ENCODE measurements around the gene PRELID3B. TPM values are rescaled to one million over a fixed set of nuclear protein-coding genes. Genes with fewer than 3 reads are reported as not detected.

The PRELID3B gene
- total and polyA plus RNA-seq, 7 experiments from 2014 or later: 17.6 to 70.4 (median 42.0) TPM

GRCh38 chr20:59082077-59082740 is 39.6 kb upstream of the PRELID3B start:
- Mint-ChIP-seq H3K9me3 (no peaks in the 10 kb centered on the region), H3K4me3 (no peak overlapping the region), H3K4me1 (peaks cover 0 to 4% (median 0%) of the 10 kb centered on the region in 7 donors), H3K27me3 (peaks cover 4 to 43% (median 9%) of the 10 kb centered on the region in 5 donors), H3K36me3 (no peaks in the 10 kb centered on the region), H3K27ac (no peak overlapping the region)
- no peaks in the 10 kb centered on the region for H3K4me1 ChIP-seq (ENCODE audit: control insufficient read depth in 2 of 2, insufficient read depth in 2 of 2, low read length in 2 of 2)
- ATAC-seq: no peak
- DNase-seq: peak in 2 of 9 donors; percentile 5 to 26
- ChIA-PET CTCF (interaction anchor here (0.7 to 2.5 kb wide), 4 partner anchors 20 to 212 kb away, joined by 3 to 18 read pairs (median 4); no protein-coding TSS in a partner anchor), POLR2A (interaction anchor here (0.7 to 0.9 kb wide), 2 partner anchors 188 to 193 kb away, joined by 3 to 5 read pairs; no protein-coding TSS in a partner anchor)
- no peaks in the 10 kb centered on the region for H3K9me3 ChIP-seq (ENCODE audit: control insufficient read depth in 2 of 3, low read length in 3 of 3)
- H3K36me3 ChIP-seq (ENCODE audit: control insufficient read depth in 2 of 3, insufficient read depth in 3 of 3, low read length in 3 of 3): no peaks in the 10 kb centered on the region
- intact Hi-C loops (cut with micrococcal nuclease): no loop called here
- H3K27me3 ChIP-seq (ENCODE audit: control insufficient read depth in 2 of 2, insufficient read depth in 2 of 2, low read length in 2 of 2): no peaks in the 10 kb centered on the region
- no peak overlapping the region for H3K4me3 ChIP-seq (ENCODE audit: low read length)
- no peak overlapping the region for H3K27ac ChIP-seq (ENCODE audit: low read depth, low read length)

GRCh38 chr20:59081036-59081435 is 38.5 kb upstream of the PRELID3B start:
- CTCF ChIA-PET: interaction anchor here (0.6 kb wide), 1 partner anchor 217 kb away, joined by 4 read pairs; no protein-coding TSS in a partner anchor
- DNase-seq (no peak), ATAC-seq (no peak)
- H3K4me3 ChIP-seq (ENCODE audit: low read length): no peak overlapping the region
- no peak overlapping the region for H3K27ac ChIP-seq (ENCODE audit: low read depth, low read length)
- Mint-ChIP-seq H3K4me3 (no peak overlapping the region), H3K36me3 (no peaks in the 10 kb centered on the region), H3K27me3 (peaks cover 4 to 41% (median 9%) of the 10 kb centered on the region in 5 donors), H3K27ac (no peak overlapping the region), H3K4me1 (peaks cover 0 to 6% (median 0%) of the 10 kb centered on the region in 7 donors), H3K9me3 (no peaks in the 10 kb centered on the region)
- no peaks in the 10 kb centered on the region for H3K27me3 ChIP-seq (ENCODE audit: control insufficient read depth in 2 of 2, insufficient read depth in 2 of 2, low read length in 2 of 2)
- intact Hi-C loops (cut with micrococcal nuclease): loop anchor here in 1 of 2 donors (2.0 kb wide), 1 partner anchor 210 kb away; no protein-coding TSS in a partner anchor
- no peaks in the 10 kb centered on the region for H3K36me3 ChIP-seq (ENCODE audit: control insufficient read depth in 2 of 3, insufficient read depth in 3 of 3, low read length in 3 of 3)
- H3K9me3 ChIP-seq (ENCODE audit: control insufficient read depth in 2 of 3, low read length in 3 of 3): no peaks in the 10 kb centered on the region
- H3K4me1 ChIP-seq (ENCODE audit: control insufficient read depth in 2 of 2, insufficient read depth in 2 of 2, low read length in 2 of 2): no peaks in the 10 kb centered on the region
- POLR2A ChIA-PET: interaction anchor here (1.0 to 1.1 kb wide), 2 partner anchors 24 to 49 kb away, joined by 3 read pairs; partner anchors contain the start of gene ATP5F1E

- no peaks in the 10 kb centered on the region for H3K4me1 ChIP-seq (ENCODE audit: control insufficient read depth in 2 of 2, insufficient read depth in 2 of 2, low read length in 2 of 2)
- H3K9me3 ChIP-seq (ENCODE audit: control insufficient read depth in 2 of 3, low read length in 3 of 3): no peaks in the 10 kb centered on the region
- CTCF ChIA-PET: no interaction called here
- POLR2A ChIA-PET: no interaction called here
- Mint-ChIP-seq H3K27ac (no peak overlapping the region), H3K4me1 (peaks cover 0 to 6% (median 0%) of the 10 kb centered on the region in 7 donors), H3K27me3 (peaks cover 4 to 45% (median 16%) of the 10 kb centered on the region in 5 donors), H3K4me3 (no peak overlapping the region), H3K36me3 (no peaks in the 10 kb centered on the region), H3K9me3 (no peaks in the 10 kb centered on the region)
- H3K4me3 ChIP-seq (ENCODE audit: low read length): no peak overlapping the region
- H3K27me3 ChIP-seq (ENCODE audit: control insufficient read depth in 2 of 2, insufficient read depth in 2 of 2, low read length in 2 of 2): no peaks in the 10 kb centered on the region
- intact Hi-C loops (cut with micrococcal nuclease): no loop called here
- ATAC-seq (no peak), DNase-seq (no peak)
- H3K27ac ChIP-seq (ENCODE audit: low read depth, low read length): no peak overlapping the region
- H3K36me3 ChIP-seq (ENCODE audit: control insufficient read depth in 2 of 3, insufficient read depth in 3 of 3, low read length in 3 of 3): no peaks in the 10 kb centered on the region
These were observed 35.6 kb upstream of the PRELID3B start for GRCh38 chr20:59078231-59078630.

- H3K27me3 ChIP-seq (ENCODE audit: control insufficient read depth in 2 of 2, insufficient read depth in 2 of 2, low read length in 2 of 2): no peaks in the 10 kb centered on the region
- ChIA-PET POLR2A (no interaction called here), CTCF (no interaction called here)
- Mint-ChIP-seq H3K27me3 (peaks cover 4 to 46% (median 17%) of the 10 kb centered on the region in 5 donors), H3K4me3 (no peak overlapping the region), H3K27ac (no peak overlapping the region), H3K36me3 (no peaks in the 10 kb centered on the region), H3K9me3 (no peaks in the 10 kb centered on the region), H3K4me1 (peaks cover 0 to 6% (median 0%) of the 10 kb centered on the region in 7 donors)
- H3K4me1 ChIP-seq (ENCODE audit: control insufficient read depth in 2 of 2, insufficient read depth in 2 of 2, low read length in 2 of 2): no peaks in the 10 kb centered on the region
- H3K4me3 ChIP-seq (ENCODE audit: low read length): no peak overlapping the region
- DNase-seq (no peak), ATAC-seq (no peak)
- no peaks in the 10 kb centered on the region for H3K36me3 ChIP-seq (ENCODE audit: control insufficient read depth in 2 of 3, insufficient read depth in 3 of 3, low read length in 3 of 3)
- no peak overlapping the region for H3K27ac ChIP-seq (ENCODE audit: low read depth, low read length)
- intact Hi-C loops (cut with micrococcal nuclease): no loop called here
- no peaks in the 10 kb centered on the region for H3K9me3 ChIP-seq (ENCODE audit: control insufficient read depth in 2 of 3, low read length in 3 of 3)
These were observed 35.1 kb upstream of the PRELID3B start for GRCh38 chr20:59077705-59078104.

- H3K36me3 Mint-ChIP-seq: no peaks in the 10 kb centered on the region
- ATAC-seq: no peak
These were observed 33.4 kb upstream of the PRELID3B start for GRCh38 chr20:59075934-59076508.

GRCh38 chr20:59074456-59074855 is 31.9 kb upstream of the PRELID3B start:
- Histone ChIP-seq H3K4me3 (ENCODE audit: low read length) (no peak overlapping the region), H3K36me3 (ENCODE audit: control insufficient read depth in 2 of 3, insufficient read depth in 3 of 3, low read length in 3 of 3) (no peaks in the 10 kb centered on the region), H3K27ac (ENCODE audit: low read depth, low read length) (no peak overlapping the region), H3K4me1 (ENCODE audit: control insufficient read depth in 2 of 2, insufficient read depth in 2 of 2, low read length in 2 of 2) (no peaks in the 10 kb centered on the region), H3K9me3 (ENCODE audit: control insufficient read depth in 2 of 3, low read length in 3 of 3) (no peaks in the 10 kb centered on the region), H3K27me3 (ENCODE audit: control insufficient read depth in 2 of 2, insufficient read depth in 2 of 2, low read length in 2 of 2) (no peaks in the 10 kb centered on the region)
- peaks cover 0 to 6% (median 0%) of the 10 kb centered on the region in 7 donors for H3K4me1 Mint-ChIP-seq
- H3K36me3 Mint-ChIP-seq: no peaks in the 10 kb centered on the region
- ATAC-seq: no peak
- peaks cover 4 to 44% (median 12%) of the 10 kb centered on the region in 5 donors for H3K27me3 Mint-ChIP-seq
- ChIA-PET CTCF (no interaction called here), POLR2A (no interaction called here)
- no peaks in the 10 kb centered on the region for H3K9me3 Mint-ChIP-seq
- intact Hi-C loops (cut with micrococcal nuclease): no loop called here
- DNase-seq: no peak
- H3K4me3 Mint-ChIP-seq: no peak overlapping the region
- no peak overlapping the region for H3K27ac Mint-ChIP-seq

More at GRCh38 chr20:59075934-59076508, 33.4 kb upstream of the PRELID3B start:
- DNase-seq: no peak
- no peak overlapping the region for H3K27ac Mint-ChIP-seq
- H3K4me3 ChIP-seq (ENCODE audit: low read length): no peak overlapping the region
- no peaks in the 10 kb centered on the region for H3K9me3 ChIP-seq (ENCODE audit: control insufficient read depth in 2 of 3, low read length in 3 of 3)
- peaks cover under 1 to 45% (median 13%) of the 10 kb centered on the region in 5 donors for H3K27me3 Mint-ChIP-seq
- H3K36me3 ChIP-seq (ENCODE audit: control insufficient read depth in 2 of 3, insufficient read depth in 3 of 3, low read length in 3 of 3): no peaks in the 10 kb centered on the region
- no peak overlapping the region for H3K27ac ChIP-seq (ENCODE audit: low read depth, low read length)
- no peaks in the 10 kb centered on the region for H3K4me1 ChIP-seq (ENCODE audit: control insufficient read depth in 2 of 2, insufficient read depth in 2 of 2, low read length in 2 of 2)
- no peaks in the 10 kb centered on the region for H3K27me3 ChIP-seq (ENCODE audit: control insufficient read depth in 2 of 2, insufficient read depth in 2 of 2, low read length in 2 of 2)
- peaks cover 0 to 6% (median 0%) of the 10 kb centered on the region in 7 donors for H3K4me1 Mint-ChIP-seq
- ChIA-PET CTCF (no interaction called here), POLR2A (no interaction called here)
- H3K9me3 Mint-ChIP-seq: no peaks in the 10 kb centered on the region
- H3K4me3 Mint-ChIP-seq: no peak overlapping the region
- intact Hi-C loops (cut with micrococcal nuclease): no loop called here
